Small intestine (tissue), 7 donors: ENCODE measurements around the gene GRIK2. TPM values are rescaled to one million over a fixed set of nuclear protein-coding genes. Genes with fewer than 3 reads are reported as not detected.

Source experiments
- DNase-seq, 2 donors: peaks; one replicate each; pipeline versions ENCODE4 v3.0.0 to v3.0.0-alpha.2; 2013
- FAIRE-seq: peaks from 2 replicates; lab custom pipeline; 2012; peaks lifted over from hg19 to GRCh38; lab: Jason Lieb, UNC
- H3K27ac ChIP-seq, 3 donors: one replicate each; pipeline ENCODE4 v1.5.1; 2013; ENCODE audit warnings: low read length in 2 of 3, mild to moderate bottlenecking in 2 of 3, control low read depth in 1 of 3, inconsistent platforms in 1 of 3, low read depth in 1 of 3, moderate library complexity in 1 of 3
- H3K27me3 ChIP-seq, 3 donors: one replicate each; pipeline ENCODE4 v1.6.1; 2013; ENCODE audit warnings: low read length in 3 of 3, inconsistent platforms in 1 of 3; ENCODE audit not compliant: control insufficient read depth in 3 of 3, insufficient read depth in 3 of 3
- H3K36me3 ChIP-seq, 3 donors: one replicate each; pipeline ENCODE4 v1.6.1; 2013; ENCODE audit warnings: low read length in 3 of 3, inconsistent platforms in 1 of 3, low read depth in 1 of 3, mild to moderate bottlenecking in 1 of 3, moderate library complexity in 1 of 3; ENCODE audit not compliant: control insufficient read depth in 3 of 3, insufficient read depth in 2 of 3
- H3K4me1 ChIP-seq, 3 donors: one replicate each; pipeline ENCODE4 v1.6.1; 2013; ENCODE audit warnings: low read length in 2 of 3, inconsistent platforms in 1 of 3, low read depth in 1 of 3, mild to moderate bottlenecking in 1 of 3, moderate library complexity in 1 of 3; ENCODE audit not compliant: control insufficient read depth in 3 of 3, insufficient read depth in 2 of 3
- H3K4me3 ChIP-seq, 3 donors: one replicate each; pipeline ENCODE4 v1.5.1; 2013; ENCODE audit warnings: low read length in 3 of 3, control low read depth in 1 of 3, inconsistent platforms in 1 of 3, low read depth in 1 of 3, mild to moderate bottlenecking in 1 of 3, moderate library complexity in 1 of 3
- H3K9me3 ChIP-seq, 2 donors: one replicate each; pipeline ENCODE4 v1.6.1; 2013; ENCODE audit warnings: low read depth in 1 of 2, low read length in 1 of 2; ENCODE audit not compliant: control insufficient read depth in 2 of 2, insufficient read depth in 1 of 2
- WGBS, 3 donors: extraction: QIAGEN DNeasy Blood & Tissue Kit; methylation state at CpG; one replicate each; pipeline ENCODE4 v1.1.7; 2013; 5-methylcytosine and 5-hydroxymethylcytosine counted together
- polyA plus RNA-seq, 4 donors: library from polyadenylated mRNA; stranded (reverse) in 3 of 4; unstranded in 1 of 4; fragments of 200-250 nt in 3 of 4; fragments of 120-200 nt in 1 of 4; gene quantifications; one replicate each; pipeline versions ENCODE4 v1.2.1 to v1.2.3, GENCODE V29; 2013
- donor health status: healthy with polysubstance abuse.
- donor health status: control.
- donor health status: control.
- donor health status: Bipolar disorder and iron deficiency.
- donor health status: healthy.

The GRIK2 gene
- polyA plus RNA-seq, 4 donors: 0.27 to 1.4 (median 0.54) TPM; not detected in 1

DNA sequence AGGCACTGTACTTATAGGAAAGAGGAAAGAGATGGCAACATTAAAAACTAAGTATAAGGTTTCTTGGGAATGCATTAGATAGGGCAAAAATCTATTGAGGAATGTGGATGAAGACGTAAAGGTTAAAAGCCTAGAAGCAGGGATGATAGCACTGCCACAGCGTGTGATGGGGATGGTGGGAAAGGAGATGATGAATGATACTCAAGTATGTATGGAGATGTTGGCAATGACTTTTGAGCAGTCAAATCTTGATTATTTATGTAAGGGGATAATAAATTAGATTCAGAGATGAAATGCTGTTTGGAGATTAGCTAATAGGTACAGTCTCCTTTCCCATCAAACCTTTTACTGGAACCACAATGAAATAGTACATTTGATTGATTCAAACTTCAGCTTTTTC, 432.8 kb downstream of the GRIK2 start:
- no peaks in the 10 kb centered on the region for H3K27me3 ChIP-seq
- no peak overlapping the region for H3K4me3 ChIP-seq
- no peaks in the 10 kb centered on the region for H3K36me3 ChIP-seq
- FAIRE-seq (no peak), DNase-seq (no peak)
- H3K4me1 ChIP-seq: no peaks in the 10 kb centered on the region
- no peaks in the 10 kb centered on the region for H3K9me3 ChIP-seq
- H3K27ac ChIP-seq: no peak overlapping the region
- 89 to 92% (median 90%) methylated on average over 2 of the region's 2 CpGs for WGBS, 3 donors

DNA sequence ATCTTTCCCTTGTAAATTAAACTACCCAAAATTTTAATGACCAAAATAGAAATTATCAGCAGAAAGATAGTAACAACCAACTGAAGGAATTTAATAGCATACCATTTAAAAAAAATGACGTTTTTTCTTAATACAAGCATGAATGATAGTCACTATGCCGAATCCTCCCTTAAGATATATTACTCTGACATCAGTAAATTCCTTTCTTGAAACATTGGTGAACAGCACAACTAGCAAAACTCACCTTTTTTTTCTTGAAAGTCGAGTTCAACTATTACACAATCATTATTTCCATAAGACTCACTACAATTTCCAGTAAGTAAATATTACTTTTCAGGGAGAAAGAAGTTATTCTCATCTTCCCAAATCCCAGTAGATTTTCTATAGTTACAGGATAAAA, 433.2 kb downstream of the GRIK2 start:
- no peaks in the 10 kb centered on the region for H3K27me3 ChIP-seq
- H3K4me3 ChIP-seq: no peak overlapping the region
- no peaks in the 10 kb centered on the region for H3K9me3 ChIP-seq
- H3K27ac ChIP-seq: no peak overlapping the region
- no peaks in the 10 kb centered on the region for H3K4me1 ChIP-seq
- 48 to 69% (median 53%) methylated on average over 3 of the region's 3 CpGs for WGBS, 3 donors
- H3K36me3 ChIP-seq: no peaks in the 10 kb centered on the region
- DNase-seq: no peak
- FAIRE-seq: no peak

DNA sequence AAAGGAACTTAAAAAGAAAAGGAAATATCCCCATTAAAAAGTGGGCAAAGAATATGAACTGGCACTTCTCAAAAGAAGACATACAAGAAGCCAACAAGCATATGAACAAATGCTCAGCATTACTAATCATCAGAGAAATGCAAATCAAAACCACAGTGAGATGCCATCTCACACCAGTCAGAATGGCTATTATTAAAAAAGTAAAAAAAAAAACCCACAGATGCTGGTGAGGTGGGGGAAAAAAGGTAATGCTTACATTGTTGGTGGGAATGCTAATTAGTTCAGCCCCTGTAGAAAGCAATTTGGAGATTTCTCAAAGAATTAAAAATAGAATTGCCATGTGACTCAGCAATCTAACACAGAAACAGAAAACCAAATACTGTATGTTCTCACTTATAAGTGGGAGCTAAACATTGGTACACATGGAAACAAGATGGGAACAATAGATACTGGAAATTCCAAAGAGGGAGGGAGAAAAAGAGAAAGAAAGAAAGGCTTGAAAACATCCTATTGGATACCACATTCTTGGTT, 437.1 kb downstream of the GRIK2 start:
- DNase-seq: no peak
- Histone ChIP-seq H3K9me3 (no peaks in the 10 kb centered on the region), H3K27ac (no peak overlapping the region), H3K4me1 (no peaks in the 10 kb centered on the region), H3K4me3 (no peak overlapping the region), H3K27me3 (no peaks in the 10 kb centered on the region), H3K36me3 (no peaks in the 10 kb centered on the region)
- no peak for FAIRE-seq

DNA sequence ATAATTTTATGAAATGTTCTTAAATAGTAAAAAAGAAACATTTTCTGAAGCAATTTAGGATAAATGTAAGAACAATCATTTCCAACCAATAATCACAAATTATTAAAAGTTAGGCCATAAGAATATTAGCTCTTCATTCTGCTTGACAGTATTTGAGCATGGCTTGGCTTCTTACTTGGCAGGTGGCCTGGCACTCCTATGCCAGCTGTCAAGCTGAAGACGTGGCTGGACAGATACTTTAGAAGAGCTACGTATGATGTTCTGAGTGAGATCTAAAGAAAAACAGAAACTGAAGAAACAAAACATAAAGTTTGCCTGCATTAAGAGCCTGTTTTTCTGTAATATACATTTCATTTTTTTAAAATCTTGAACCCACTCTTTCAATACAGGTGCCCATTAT, 438.9 kb downstream of the GRIK2 start:
- Histone ChIP-seq H3K27me3 (no peaks in the 10 kb centered on the region), H3K4me1 (no peaks in the 10 kb centered on the region), H3K36me3 (no peaks in the 10 kb centered on the region), H3K9me3 (no peaks in the 10 kb centered on the region), H3K4me3 (no peak overlapping the region), H3K27ac (no peak overlapping the region)
- no peak for FAIRE-seq
- DNase-seq: no peak
- WGBS, 3 donors: 54 to 73% (median 63%) methylated on average over 2 of the region's 2 CpGs

DNA sequence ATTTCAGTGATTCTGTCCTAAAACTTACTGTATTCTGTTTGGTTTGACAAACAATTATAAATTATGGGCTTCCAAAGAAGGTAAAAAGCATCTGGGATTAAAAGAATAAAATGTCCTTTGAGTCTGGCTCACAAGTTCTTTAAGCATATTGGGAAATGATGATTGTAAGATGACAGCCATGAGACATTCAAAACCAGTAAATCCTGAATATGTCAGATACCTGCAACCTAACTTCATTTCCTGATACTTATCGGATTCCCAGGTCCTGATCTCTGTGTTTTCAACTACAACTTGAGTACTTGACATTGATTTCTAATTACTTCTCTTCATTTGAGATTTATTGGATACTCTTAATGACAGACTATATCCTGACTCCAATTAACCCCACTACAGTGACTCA, 446.6 kb downstream of the GRIK2 start:
- FAIRE-seq (no peak), DNase-seq (no peak)
- no peaks in the 10 kb centered on the region for H3K36me3 ChIP-seq
- no peak overlapping the region for H3K27ac ChIP-seq
- no peaks in the 10 kb centered on the region for H3K4me1 ChIP-seq
- no peak overlapping the region for H3K4me3 ChIP-seq
- 81 to 84% (median 83%) methylated on average over 1 of the region's 1 CpG for WGBS, 3 donors
- no peaks in the 10 kb centered on the region for H3K9me3 ChIP-seq
- no peaks in the 10 kb centered on the region for H3K27me3 ChIP-seq

DNA sequence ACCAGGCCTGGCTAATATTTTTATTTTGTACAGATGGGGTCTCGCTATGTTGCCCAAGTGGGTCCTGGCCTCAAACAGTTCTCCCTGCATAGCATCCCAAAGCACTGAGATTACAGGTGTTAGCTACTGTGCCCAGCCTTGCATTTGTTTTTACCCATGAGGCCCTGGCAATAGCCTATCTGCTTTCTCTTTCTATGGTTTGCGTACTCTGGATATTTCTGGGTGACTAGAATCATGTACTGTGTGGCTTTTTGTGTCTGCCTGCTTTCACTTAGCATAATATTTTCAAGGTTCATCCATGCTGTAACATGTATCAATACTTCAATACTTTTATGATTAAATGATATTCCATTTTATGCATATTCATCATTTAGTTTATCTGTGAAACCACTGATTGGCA, 451.7 kb downstream of the GRIK2 start:
- no peaks in the 10 kb centered on the region for H3K27me3 ChIP-seq
- H3K36me3 ChIP-seq: no peaks in the 10 kb centered on the region
- no peak overlapping the region for H3K4me3 ChIP-seq
- WGBS, 3 donors: 0 to 39% (median 6%) methylated on average over 2 of the region's 2 CpGs
- H3K27ac ChIP-seq: no peak overlapping the region
- H3K4me1 ChIP-seq: no peaks in the 10 kb centered on the region
- no peak for FAIRE-seq
- no peak for DNase-seq
- no peaks in the 10 kb centered on the region for H3K9me3 ChIP-seq

DNA sequence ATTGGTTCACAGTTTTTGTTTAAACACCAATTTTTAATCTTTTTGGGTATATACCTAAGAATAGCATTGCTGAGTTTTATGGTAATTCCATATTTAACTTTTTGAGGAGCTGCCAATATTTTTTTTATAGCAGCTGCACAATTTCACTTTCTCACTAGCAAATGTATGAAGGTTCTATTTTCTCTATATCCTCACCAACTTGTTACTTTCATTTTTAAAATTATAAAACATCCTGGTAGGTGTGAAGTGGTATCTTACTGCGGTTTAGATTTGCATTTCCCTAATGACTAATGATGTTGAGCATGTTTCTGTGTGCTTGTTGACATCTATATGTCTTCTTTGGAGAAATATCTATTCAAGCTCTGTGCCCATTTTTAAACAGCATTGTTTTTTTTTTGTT, 452.1 kb downstream of the GRIK2 start:
- DNase-seq: no peak
- Histone ChIP-seq H3K4me1 (no peaks in the 10 kb centered on the region), H3K9me3 (no peaks in the 10 kb centered on the region), H3K4me3 (no peak overlapping the region), H3K27ac (no peak overlapping the region), H3K36me3 (no peaks in the 10 kb centered on the region), H3K27me3 (no peaks in the 10 kb centered on the region)
- 56 to 77% (median 71%) methylated on average over 1 of the region's 1 CpG for WGBS, 3 donors
- FAIRE-seq: no peak

DNA sequence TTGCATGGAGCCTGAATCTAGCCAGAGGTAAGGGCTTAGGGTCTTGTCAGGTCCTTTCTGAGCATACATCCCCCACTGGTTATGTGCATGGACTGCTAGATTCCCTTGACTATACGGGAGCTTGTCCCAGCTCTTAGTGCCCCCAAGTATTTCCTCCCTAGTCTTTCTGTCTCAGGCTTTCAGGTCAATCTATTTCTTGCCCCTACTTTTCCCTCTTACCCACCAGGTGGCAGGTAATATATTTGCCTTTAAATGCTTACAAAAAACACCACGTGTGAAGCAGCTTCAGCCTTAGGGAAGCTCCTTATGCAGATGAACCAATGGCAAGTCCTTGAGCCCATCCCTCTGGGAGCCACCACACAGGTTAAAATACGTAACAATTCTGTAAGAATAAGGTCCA, 454.2 kb downstream of the GRIK2 start:
- no peak for FAIRE-seq
- 32 to 46% (median 43%) methylated on average over 3 of the region's 3 CpGs for WGBS, 3 donors
- no peaks in the 10 kb centered on the region for H3K4me1 ChIP-seq
- no peaks in the 10 kb centered on the region for H3K27me3 ChIP-seq
- no peak overlapping the region for H3K4me3 ChIP-seq
- no peaks in the 10 kb centered on the region for H3K9me3 ChIP-seq
- no peak for DNase-seq
- H3K27ac ChIP-seq: no peak overlapping the region
- no peaks in the 10 kb centered on the region for H3K36me3 ChIP-seq

DNA sequence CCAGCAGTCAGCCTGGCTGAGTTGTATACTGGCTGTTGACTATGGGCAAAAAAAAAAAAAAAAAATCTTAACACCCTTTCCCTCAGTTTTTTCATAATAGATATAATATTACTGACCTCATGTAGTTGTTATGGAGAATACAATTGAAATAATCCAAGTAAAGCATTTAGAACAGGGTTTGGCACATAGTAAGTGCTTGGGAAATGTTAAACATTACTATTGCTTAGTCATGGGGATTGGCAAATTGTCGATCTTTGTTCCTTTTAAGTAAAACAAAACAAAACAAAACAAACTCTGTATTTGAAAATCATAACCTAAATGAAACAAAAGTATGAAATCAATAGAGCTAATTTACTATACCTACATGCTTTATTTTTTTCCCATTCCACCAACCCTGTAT, 458.4 kb downstream of the GRIK2 start:
- Histone ChIP-seq H3K4me3 (no peak overlapping the region), H3K4me1 (no peaks in the 10 kb centered on the region), H3K36me3 (no peaks in the 10 kb centered on the region), H3K9me3 (no peaks in the 10 kb centered on the region), H3K27me3 (no peaks in the 10 kb centered on the region), H3K27ac (no peak overlapping the region)
- no peak for DNase-seq
- FAIRE-seq: no peak
- WGBS, 3 donors: 59 to 75% (median 66%) methylated on average over 1 of the region's 1 CpG
